Right ventricle myocardium superior (tissue), 1 donor: ENCODE results near the gene ZNF587B. TPM values are rescaled to one million over a fixed set of nuclear protein-coding genes. Genes with fewer than 3 reads are reported as not detected.
A peak's percentile ranks its signal among the peaks of the same experiment; 100 is the strongest.
"Not testable (repeated sequence)": the region's sequence is repeated elsewhere in the genome, so short reads cannot be mapped to it uniquely, and the experiment has no call there.

Source experiments
- ATAC-seq: fragments of 200-7000 bp; cut with Tn5 transposase; one replicate; pipeline ENCODE4 v1.9.1; 2020; ENCODE audit warnings: mild to moderate bottlenecking; ENCODE audit not compliant: poor library complexity
- DNase-seq: peaks from one replicate; pipeline ENCODE4 v3.0.0-alpha.2; 2020
- intact Hi-C: fragments of 100-400 bp; cut with DNase I; formaldehyde crosslinking; loops from one replicate; pipeline ENCODE4 v1.11.2; 2022
- long read RNA-seq: library from polyadenylated mRNA; unstranded; transcript quantifications from one replicate; pipeline ENCODE4 v2.0.0, GENCODE V29; 2021
- total RNA-seq: library from RNA; stranded (reverse); fragmentation: NEBNext Ultra II Directional; extraction: Animal tissue kit (Norgen Biotek cat#: 25700); gene quantifications from one replicate; pipeline ENCODE4 v1.2.1, GENCODE V29; 2021
- donor health status: DM: no; HTN: yes; CAD: no; lungs with severe emphysema.

The ZNF587B gene
- 6.3 TPM for total RNA-seq
- long read RNA-seq: 0 reads

DNA sequence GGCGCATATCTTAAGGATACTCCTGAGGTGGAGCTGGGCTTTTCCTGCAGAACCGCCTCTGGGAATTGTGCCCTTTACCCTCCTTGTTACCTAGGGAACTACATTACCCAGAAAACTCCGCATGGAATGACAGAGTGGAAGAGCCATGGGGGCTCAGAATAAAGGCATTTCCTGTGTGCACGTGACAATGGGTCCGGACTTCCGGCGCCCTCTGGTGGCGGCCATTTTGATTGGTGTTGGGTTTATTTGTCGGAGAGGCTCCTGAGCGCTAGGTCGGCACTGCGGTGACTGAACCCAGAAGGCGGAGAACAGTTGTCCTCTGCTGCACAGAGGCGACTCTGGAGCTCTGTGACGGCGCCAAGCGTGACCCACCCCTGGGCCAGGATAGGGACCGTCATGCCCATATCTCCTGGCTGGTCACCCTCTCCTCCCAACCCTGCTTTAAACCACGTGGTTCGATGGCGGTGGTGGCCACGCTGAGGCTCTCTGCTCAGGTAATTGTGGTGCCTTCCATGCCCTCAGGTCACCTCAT lies at the start of gene ZNF587B:
TSS of gene ZNF587B (plus strand) at position 229 of the 532 bp plus-strand sequence. CDS start at position 459, 230 bp downstream.
- DNase-seq: peak; percentile 86
- intact Hi-C loops: no loop called here
- peak; percentile 92 for ATAC-seq

GRCh38 chr19:57786286-57786685 lies 43.8 kb upstream of the ZNF587B start:
- intact Hi-C loops: no loop called here
- DNase-seq: no peak
- peak; percentile 25 for ATAC-seq

- intact Hi-C loops: no loop called here
- no peak for DNase-seq
- ATAC-seq: peak; percentile 23
These were observed 43.2 kb upstream of the ZNF587B start for GRCh38 chr19:57786906-57787305.

DNA sequence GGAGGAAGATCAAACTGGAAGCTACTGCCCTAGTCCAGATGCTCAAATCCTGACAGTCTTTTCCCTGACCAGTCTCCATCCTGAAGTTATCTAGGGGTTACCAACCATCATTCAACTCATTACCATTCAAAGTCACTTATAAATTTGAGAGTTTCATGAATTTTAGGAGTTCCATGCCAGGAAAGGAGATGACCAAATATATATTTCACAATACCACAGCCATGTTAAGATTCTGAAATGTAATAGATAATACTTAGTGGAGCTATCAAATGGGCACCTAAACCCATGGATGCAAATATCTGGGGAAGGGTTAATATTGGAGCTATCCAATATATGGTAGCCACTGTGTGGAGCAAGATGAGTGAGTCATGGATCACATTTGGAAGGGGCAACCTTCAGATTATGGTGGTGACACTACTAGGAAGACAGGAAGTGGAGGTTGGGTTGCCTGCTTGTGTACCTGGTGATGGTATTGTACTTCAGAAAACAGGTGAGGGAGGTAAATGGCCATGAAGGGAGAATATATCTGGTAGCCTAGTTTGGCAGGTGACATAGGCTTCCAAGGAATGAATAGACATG lies 41.9 kb upstream of the ZNF587B start:
- no peak for DNase-seq
- intact Hi-C loops: no loop called here
- no peak for ATAC-seq

- intact Hi-C loops: no loop called here
- DNase-seq: no peak
These were observed 40.8 kb upstream of the ZNF587B start for GRCh38 chr19:57789288-57789687.

GRCh38 chr19:57796580-57796979 lies 33.5 kb upstream of the ZNF587B start:
- ATAC-seq, DNase-seq, intact Hi-C loops: not testable (repeated sequence)

More at GRCh38 chr19:57789288-57789687, 40.8 kb upstream of the ZNF587B start:
- ATAC-seq: no peak

DNA sequence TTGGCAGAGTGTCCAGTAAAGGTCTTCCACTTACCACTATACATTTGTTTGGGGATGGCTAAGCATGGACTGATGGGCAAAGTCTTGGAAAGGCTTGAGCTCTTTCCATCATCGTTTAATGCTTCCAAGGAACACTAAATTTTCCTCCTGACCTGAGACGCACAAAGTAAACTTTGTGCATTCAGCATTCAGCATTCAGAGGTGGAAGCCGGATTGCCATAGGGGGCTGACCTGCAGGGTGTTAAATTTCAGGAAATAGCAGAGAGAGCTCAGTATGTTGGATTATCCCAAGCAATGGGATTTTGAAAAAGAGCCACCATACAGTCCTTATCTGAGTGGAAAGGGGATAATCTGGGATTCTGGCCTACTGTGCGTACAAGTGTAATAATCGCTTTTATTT lies 29.4 kb upstream of the ZNF587B start:
- DNase-seq (no peak), ATAC-seq (no peak)
- intact Hi-C loops: no loop called here

- no peak for ATAC-seq
- intact Hi-C loops: no loop called here
- DNase-seq: no peak
These were observed 27.8 kb upstream of the ZNF587B start for GRCh38 chr19:57802269-57802668.

DNA sequence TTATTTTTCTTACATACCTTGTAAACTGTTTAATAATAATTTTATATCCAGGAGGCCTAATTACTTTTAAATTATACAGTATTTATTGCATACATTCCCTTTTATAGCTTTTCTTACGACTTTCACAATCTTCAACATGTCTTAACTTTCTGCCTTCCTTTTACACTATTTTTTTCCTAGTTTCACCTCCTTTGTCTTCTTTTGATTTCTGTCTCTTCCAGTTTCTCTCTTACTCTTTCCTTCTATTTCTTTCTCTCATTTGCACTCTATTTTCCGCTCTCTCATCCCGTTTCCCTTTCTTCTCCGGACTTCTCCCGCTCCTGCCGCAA lies 26.9 kb upstream of the ZNF587B start:
- intact Hi-C loops: no loop called here
- DNase-seq (no peak), ATAC-seq (peak; percentile 13)

DNA sequence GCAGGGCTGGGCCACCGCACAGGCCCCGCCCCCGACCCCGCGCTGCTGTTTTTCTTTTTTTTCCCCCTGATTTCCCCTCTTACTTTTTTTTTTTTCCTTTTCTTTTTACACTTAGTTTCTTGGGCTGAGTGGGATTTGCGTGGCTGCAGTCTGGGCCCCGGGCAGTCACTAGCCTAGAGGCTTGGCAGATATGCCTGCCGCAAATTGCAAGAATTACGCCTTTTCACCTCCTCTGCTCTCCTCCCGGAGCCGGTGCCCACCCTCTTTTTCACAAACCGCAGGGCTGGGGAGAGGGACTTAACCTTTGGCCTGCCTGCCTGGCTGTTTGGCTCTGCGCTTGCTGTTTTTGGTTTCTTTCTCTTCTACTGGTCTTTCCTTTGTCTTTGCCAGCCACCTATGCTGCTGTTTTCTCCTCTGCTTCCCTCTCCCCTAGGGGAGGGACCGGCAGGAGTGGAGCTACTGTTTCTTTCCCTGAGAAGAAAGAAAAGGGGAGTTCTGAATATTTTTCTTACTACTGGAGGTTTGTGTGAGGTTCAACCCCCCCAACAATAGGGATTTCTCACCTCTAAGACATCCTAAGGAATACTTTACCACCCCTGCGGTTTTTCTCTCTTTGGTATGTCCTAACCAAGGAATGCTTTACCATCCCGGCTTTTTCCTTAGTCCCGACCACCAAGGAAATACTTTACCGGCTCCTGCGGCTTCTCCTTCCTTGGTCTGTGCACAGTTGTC lies 26.3 kb upstream of the ZNF587B start:
- intact Hi-C loops: no loop called here
- peak; percentile 42 for ATAC-seq
- no peak for DNase-seq

- ATAC-seq: no peak
- intact Hi-C loops: no loop called here
- no peak for DNase-seq
These were observed 22.6 kb upstream of the ZNF587B start for GRCh38 chr19:57807541-57807940.

DNA sequence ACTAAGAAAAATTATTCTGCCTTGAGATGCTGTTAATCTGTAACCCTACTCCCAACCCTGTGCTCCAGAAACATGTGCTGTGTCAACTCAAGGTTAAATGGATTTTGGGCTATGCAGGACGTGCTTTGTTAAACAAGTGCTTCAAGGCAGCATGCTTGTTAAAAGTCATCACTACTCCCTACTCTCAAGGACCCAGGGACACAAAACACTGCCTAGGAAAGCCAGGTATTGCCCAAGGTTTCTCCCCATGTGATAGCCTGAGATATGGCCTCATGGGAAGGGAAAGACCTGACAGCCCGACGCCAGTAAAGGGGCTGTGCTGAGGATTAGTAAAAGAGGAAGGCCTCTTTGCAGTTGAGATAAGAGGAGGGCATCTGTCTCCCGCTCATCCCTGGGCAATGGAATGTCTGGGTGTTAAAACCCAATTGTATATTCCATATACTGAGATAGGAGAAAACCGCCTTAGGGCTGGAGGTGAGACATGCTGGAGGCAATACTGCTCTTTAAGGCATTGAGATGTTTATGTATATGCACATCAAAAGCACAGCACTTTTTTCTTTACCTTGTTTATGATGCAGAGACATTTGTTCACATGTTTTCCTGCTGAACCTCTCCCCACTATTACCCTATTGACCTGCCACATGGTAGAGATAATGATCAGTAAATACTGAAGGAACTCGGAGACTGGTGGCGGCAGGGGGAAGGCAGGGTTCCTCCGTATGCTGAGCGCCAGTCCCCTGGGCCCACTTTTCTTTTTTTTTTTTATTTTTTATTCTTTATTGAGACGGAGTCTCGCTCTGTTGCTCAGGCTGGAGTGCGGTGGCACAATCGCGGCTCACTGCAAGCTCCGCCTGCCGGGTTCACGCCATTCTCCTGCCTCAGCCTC lies 19.4 kb upstream of the ZNF587B start:
- ATAC-seq, DNase-seq, intact Hi-C loops: not testable (repeated sequence)

DNA sequence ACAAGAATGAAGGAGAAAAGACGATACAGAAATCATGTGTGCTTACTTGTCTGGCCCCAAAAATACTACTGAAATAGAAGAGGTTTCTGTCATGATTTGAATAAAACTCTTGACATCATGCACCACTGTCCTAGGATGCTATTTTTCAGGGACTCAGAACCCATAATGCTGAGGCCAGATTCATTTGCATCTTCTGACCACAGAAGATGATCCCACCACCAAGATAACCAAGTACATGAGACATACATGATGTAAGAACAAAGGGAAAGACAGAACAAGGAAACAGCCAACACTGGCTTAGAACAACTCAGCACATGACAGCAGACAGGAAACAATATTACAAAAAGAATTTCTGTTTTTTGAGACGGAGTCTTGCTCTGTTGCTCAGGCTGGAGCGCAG lies 17.9 kb upstream of the ZNF587B start:
- ATAC-seq: no peak

DNA sequence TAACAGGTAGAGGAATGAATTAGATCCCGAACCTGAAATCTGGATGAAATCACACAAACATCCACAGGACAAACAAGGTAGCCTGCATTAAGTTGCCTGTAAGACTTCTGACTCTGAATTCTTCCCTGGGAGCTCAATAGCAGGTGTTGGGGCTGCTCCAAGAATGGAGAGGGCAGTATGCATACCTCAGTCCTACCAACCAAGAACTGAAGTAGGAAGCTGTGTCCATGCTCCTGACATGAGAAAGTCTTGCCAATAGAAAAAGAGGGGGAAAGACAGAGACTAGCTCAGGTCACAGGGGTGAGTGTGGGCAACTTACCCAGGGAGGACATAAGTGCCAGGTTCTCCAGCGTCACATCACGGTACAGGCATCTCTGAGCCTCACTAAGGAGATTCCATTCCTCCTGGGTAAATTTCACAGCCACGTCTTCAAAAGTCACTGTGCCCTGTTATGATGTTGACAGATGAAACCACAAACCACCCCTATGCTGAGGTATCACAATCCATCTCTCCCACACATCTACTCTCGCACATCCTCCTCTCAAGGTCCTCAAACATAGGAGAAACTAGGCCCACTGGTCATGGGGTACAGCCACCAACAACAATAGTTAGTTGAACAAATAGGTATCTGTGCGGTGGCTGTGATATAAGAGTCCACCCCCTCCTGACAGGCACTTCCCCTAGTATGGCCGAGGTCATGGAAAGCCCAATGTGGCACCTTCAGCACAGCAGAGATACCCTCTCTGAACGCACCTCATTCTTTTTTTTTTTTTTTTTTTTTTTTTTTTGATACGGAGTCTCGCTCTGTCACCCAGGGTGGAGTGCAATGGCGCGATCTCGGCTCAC lies 16.9 kb upstream of the ZNF587B start:
- intact Hi-C loops, ATAC-seq, DNase-seq: not testable (repeated sequence)

More for the DNA sequence above, 17.9 kb upstream of the ZNF587B start:
- intact Hi-C loops: no loop called here
- no peak for DNase-seq

DNA sequence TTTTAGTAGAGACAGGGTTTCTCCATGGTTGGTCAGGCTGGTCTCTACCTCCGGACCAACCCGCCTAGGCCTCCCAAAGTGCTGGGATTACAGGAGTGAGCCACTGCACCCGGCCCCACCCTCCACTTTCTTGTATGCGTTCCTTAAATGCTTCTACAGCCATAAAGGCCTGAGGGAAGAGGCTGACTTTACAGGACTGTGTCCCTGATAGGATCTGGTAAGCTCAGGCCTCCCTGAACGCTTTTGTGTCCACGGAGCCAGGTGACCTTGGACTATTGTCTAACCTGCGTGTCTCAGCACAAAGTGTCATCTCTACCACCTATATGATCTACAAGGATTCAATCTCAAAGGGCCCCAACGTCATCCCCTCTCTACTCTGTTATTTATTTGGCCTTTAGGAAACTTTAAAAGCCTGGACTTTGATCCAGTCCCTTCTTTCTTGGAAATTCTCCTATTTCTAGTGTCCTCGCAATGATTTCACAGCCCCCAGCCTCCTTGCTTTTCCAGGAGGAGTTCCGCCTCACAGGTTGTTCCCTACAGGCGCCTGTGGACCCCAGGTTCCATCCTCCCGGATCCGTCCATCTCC lies 16.1 kb upstream of the ZNF587B start:
- DNase-seq: no peak
- intact Hi-C loops: no loop called here
- ATAC-seq: peak; percentile 30

- DNase-seq: peak; percentile 89
- intact Hi-C loops: no loop called here
- ATAC-seq: peak; percentile 94
These were observed 15.4 kb upstream of the ZNF587B start, which contains the start of gene ZNF552 for GRCh38 chr19:57814505-57815246. ZNF552 (minus strand) TSS chr19:57814913; CDS start chr19:57814743, 170 bp downstream.
